Activated CD8-positive, alpha-beta memory T cell treated with anti-CD3 and anti-CD28 coated beads for 4 hours (primary cell): ENCODE data around the gene PTGS2.

Experiments
- DNase-seq, 2 donors: peaks; one replicate each; pipeline ENCODE4 v3.0.0-alpha.2; 2020; ENCODE audit warnings: low read depth in 2 of 2

The PTGS2 gene

DNA sequence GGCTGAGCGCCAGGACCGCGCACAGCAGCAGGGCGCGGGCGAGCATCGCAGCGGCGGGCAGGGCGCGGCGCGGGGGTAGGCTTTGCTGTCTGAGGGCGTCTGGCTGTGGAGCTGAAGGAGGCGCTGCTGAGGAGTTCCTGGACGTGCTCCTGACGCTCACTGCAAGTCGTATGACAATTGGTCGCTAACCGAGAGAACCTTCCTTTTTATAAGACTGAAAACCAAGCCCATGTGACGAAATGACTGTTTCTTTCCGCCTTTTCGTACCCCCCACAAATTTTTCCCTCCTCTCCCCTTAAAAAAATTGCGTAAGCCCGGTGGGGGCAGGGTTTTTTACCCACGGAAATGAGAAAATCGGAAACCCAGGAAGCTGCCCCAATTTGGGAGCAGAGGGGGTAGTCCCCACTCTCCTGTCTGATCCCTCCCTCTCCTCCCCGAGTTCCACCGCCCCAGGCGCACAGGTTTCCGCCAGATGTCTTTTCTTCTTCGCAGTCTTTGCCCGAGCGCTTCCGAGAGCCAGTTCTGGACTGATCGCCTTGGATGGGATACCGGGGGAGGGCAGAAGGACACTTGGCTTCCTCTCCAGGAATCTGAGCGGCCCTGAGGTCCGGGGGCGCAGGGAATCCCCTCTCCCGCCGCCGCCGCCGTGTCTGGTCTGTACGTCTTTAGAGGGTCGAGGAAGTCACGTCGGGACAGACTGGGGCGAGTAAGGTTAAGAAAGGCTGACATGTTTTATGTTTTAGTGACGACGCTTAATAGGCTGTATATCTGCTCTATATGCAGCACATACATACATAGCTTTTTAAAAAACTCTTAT lies at the start of gene PTGS2:
Gene PTGS2, minus strand, starts transcription at position 179 of the 817 bp plus-strand sequence. Its CDS starts 133 bp downstream, at position 46.
- peak in 1 of 2 donors; percentile 2 for DNase-seq

DNA sequence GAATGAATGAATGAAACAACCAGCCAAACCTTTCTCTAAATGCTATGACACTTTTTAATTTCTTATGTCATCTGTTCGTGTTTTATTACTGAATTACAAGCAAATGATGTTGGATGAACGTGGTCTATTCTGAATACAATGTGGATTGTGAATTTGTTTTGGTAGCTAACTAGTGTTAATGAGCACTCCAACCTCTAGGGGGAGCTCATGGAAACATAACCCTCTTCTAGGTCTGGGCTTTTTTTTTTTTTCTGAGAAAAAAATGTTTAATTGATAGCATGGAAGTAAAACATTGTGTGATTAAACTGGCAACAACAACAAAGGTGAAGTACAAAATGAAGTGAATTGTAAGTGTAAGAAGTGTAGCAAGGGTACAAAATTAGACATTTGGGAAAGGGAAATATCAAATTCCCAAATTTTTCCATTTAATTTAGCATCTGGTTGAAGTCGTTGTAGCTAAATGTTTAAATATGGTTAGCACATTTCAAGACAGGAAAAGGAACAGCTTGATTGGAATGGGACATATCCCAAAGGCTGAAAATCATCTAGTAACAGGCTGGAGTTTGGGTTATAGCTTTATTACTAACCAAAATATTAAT lies 42.6 kb upstream of the PTGS2 start:
- DNase-seq = no peak

DNA sequence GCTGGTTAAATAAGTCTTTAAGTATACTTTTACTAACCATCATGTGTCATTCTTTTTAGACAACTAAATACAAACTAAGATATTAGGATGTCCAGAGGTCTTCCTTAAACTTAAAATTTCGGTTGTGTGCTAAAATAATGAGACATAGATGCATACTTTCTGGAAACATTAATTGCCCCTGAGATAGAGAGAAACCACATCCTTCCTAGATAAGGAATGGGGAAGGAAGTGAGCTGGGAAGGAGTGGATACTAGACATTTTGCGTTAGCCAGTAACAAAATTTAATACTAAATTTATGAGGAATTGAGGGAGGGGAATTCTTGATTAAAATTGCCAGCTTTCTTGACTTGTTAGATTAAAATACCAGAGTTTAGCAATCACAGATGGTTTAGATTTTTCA lies 37.1 kb upstream of the PTGS2 start:
- no peak for DNase-seq

DNA sequence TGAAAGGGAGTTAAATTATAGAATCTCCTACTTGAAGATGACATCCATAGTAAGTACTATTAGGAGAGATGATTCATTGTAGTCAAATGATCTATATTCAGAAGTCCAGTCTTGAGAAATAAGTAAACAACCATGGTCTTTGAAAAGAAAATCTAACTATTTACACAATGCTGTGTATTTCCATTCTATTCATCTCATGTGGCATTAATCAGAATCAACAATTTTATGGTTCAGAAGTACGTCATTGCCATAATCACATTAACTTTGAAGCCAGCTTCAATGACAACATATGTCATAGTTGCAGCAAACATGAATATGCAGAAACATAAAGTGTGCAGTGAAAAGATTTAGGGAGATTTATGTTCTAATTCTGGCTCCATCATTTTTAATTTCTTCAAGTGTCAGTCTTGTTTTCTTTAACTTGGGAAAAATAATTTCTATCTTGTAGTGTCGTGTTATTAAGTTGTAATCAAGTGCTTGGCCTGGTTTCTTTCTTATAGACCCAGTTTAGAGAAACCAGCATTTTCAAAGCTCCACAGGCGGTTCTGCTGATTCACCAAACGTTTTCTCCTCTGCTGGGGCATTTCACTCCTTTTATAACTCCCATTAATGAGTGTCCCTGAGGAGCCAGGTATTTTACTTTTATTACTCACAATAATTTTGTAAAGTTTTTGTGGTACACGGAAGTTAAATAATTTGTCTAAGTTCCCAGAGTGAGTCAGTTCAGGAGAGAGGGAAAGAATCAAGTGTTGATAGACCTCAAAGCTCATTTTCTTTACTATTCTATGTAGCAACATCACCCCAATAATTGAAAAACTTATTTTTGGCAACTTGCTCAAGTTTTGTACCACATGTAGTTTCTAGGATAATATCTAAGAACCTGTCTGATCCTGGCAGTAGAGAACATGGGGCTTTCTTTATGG lies 35.9 kb upstream of the PTGS2 start:
- no peak for DNase-seq

DNA sequence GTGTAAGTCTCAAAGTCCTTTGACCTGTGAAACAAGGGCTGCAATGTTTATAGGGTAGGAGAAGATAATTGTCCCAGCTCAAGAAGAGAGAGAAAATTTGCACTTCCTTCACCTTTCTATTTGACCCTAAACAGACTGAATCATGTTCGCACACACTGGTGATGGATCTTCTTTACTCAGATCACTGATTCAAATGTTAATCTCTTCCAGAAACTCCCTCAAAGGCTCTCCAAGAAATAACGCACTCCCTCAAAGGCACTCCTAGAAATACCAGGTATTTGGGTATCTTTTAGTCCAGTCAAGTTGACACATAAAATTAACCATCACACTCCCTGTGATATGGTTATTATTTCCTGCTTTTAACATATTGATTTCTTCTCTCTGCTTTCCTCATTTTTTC lies 30.5 kb upstream of the PTGS2 start:
- DNase-seq = no peak

DNA sequence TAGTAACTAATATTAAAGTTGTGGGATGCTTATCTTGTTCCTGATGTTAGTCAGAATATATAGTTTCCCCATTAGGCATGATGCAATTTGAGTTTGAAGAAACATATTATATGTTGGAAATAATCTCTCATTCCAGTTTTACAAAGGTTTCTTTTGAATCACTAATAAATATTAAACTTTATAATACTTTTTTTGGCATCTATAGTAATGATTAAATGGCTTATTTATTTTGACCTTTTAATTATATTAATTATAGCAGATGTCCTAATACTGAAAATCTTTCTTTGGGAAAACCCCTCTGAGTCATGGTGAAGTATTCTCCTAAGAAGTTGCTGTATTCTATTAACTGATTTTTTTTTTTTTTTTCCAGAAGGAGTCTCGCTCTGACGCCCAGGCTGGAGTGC lies 28.5 kb upstream of the PTGS2 start:
- no peak for DNase-seq

DNA sequence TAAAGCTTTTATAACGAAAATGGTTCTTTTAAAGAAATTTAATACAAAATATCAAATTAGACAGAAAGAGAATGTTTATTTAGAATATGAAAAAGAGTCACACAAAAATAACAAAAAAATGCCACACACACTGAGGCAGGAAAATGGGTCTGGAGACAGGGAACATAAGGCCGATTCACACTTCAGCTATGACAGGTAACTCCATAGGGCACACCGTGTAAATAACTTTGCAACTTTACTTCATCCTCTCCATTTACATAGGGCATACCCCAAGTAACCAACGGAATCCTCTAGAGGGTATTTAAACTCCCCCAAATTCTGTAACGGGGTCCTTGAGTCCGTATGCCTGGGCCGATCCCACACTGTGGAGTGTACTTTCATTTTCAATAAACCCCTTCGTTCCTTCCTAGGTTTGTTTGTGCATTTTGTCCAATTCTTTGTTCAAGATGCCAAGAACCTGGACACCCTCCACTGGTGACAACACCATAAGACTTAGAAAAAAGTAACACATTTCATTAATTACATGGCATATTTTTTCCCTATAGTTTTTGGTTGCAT lies 23.1 kb upstream of the PTGS2 start:
- no peak for DNase-seq

DNA sequence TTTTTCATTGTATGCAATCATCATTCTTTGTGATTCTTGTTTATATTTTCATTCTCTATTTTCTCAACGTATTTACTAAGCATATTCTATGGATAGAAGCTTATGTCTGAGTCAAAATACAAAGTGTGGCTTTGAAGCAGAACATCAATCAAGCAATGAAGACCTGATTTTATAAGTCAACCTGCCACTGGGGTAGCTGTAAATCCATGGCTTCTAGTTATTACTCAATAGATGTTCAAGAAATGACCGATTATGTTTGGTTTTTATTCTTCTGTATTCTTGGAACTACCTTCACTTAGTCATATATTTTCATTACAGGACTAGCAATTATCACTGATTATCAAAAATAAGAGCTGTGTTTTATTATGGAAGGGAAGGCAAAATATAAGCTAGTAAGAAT lies 20.5 kb upstream of the PTGS2 start:
- DNase-seq = no peak

DNA sequence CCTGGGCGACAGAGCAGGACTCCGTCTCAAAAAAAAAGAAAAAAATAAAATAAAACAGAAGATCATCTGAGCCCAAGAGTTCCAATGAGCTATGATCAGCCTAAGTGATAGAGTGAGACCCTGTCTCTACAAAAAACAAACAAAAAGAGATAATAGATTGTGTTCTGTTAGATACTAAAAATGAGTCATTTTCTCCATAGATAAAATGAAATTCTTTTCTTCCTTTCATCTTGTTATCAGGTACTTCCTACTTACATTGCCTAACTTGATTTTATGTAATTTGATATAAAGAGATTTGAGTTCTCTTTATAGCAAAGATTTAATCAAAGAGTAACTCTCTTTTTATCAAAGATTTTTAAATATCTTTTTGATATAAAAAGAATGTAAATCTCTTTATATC lies 19.3 kb upstream of the PTGS2 start:
- no peak for DNase-seq

DNA sequence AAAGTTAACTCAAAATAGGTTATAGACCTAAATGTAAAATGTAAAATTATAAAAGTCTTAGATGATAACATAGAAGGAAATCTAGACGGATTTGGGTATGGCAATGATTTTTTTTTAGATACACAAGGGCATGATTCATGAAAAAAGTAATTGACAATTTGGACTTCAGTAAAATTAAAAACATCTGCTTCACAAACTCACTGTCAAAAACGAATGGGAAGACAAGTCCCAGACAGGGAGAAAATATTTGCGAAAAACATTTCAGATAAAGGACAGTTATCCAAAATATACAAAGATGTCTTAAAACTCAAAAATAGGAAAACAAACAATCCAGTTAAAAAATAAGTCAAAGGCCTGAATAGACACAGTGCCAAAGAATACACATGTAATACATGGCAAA lies 9.7 kb upstream of the PTGS2 start:
- DNase-seq = no peak

DNA sequence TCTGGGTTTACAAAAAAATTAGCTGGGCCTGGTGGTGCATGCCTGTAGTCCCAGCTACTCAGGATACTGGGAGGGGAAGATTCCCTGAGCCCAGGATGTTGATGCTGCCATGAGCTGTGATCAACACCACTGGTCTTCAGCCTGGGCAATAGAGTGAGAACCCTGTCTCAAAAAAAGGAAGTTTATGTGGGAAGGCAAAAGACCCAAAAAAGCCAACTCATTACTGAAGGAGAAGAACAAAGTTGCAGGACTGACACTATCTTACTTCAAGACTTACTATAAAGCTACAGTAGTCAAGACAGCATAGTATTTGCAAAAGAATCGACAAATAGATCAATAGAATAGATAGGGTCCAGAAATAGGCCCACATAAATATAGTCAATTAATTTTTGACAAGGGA lies 9.2 kb upstream of the PTGS2 start:
- DNase-seq = no peak

DNA sequence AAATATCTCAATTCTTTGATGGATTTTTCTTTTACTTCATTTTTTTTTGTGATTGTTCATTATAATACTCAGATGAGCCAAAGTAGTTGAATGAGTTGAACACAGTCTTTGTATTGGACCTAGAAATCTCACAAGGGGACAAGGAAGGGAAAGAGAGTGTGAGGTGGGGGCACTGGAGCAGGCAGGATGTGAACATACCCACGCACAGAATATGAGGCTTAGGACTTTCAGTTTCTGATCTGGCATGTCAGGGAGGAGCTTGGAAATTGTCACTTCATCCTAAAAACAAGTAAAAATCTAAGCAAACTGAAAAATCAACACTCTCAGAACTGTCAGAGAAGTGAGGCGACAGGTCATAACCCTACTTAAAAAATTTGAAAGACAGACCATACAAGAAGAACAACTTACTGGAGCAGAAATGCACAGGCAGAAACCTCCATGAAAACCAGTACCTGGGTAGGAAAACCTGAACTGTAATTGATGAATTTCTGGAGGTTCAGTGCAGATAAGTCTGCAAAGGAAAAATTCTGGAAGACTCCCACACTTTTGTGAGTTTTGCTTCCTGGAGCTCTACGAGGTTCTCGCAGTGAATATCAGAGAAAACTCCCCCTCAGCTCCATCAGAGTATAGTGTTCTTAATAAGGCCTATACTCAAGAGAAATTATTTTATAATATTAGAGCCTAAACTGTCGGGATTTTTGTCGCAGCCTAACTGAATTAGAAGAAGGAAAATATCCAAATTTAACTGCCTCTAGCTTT lies 3.6 kb upstream of the PTGS2 start:
- no peak for DNase-seq

DNA sequence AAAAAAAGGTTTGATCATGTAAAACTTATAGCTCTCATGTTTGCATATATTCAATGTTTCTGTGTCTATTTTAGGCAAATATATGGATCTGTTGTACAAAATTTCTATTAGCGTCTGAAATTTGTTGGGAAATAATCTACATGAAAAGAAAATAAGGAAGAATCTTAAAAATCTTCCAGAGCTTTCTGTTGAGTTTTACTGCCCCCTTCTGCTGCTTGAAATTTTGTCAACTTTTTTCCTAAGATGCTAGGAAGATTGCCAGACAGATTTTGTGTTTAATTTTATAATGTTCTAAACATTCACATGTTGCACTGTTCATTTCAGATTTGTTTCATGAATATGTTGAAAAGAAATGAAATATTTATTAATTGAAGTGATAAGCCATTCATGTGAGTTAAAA lies 2.5 kb upstream of the PTGS2 start:
- no peak for DNase-seq

DNA sequence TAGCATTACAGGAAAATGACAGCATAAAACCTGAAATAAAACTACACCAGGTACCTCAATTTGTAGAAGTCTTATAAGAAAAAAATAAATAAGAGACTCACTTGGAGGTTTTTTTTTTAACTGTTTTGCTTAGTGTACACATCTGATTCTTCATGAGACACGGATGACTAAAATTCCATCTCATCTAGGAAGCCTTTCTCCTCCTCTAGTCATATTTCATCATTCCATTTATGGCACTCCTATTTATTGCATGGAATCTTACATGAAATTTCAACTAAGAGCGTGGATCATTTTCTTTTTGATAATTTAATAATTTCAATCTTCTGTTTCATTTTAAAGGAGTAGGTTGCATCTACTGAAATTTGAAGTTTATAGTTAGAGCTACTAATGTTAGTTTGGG lies 1.6 kb upstream of the PTGS2 start:
- no peak for DNase-seq

DNA sequence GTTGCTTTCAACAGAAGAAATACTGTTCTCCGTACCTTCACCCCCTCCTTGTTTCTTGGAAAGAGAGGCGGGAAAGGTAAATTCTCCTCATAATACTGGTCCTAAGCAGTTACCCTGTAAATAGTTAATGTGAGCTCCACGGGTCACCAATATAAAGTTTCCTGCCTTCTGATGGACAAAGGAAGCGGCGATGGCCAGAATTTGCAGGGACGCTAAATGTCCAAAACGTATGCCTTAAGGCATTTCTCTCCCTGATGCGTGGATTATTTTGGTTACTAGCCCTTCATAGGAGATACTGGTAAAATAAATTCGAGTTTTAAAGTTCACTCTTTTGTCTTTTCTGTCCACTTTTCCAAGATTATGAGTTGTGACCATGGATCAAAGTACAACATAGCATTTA lies 898 bp upstream of the PTGS2 start:
- no peak for DNase-seq

DNA sequence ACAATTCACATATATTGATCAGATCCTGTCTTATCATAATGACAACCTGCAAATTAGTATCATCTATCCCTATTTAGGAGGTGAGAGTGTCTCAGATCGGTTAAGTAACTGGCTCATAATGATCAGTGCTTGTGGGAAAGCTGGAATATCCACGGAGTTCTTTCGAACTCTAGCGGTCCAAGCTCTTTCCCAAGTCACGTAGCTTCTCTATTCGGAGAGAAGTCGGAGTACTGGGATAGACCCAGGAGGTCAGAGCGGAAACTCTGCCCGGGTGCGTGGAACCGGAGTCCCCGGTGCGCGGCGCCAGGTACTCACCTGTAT lies 339 bp downstream of the PTGS2 start:
- DNase-seq = no peak

DNA sequence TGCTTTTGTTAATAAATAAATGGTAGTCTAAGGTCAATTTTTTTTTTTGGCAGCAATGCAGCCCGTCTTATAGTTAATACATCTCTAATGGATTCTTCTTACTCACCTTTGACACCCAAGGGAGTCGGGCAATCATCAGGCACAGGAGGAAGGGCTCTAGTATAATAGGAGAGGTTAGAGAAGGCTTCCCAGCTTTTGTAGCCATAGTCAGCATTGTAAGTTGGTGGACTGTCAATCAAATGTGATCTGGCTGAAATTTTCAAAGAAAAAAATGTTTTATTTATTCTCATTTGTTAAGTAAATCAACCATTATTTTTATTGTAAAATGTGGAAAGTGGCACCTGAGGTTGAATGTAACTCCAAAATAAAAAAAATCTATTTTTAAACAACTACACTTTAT lies 2.1 kb downstream of the PTGS2 start:
- no peak for DNase-seq

DNA sequence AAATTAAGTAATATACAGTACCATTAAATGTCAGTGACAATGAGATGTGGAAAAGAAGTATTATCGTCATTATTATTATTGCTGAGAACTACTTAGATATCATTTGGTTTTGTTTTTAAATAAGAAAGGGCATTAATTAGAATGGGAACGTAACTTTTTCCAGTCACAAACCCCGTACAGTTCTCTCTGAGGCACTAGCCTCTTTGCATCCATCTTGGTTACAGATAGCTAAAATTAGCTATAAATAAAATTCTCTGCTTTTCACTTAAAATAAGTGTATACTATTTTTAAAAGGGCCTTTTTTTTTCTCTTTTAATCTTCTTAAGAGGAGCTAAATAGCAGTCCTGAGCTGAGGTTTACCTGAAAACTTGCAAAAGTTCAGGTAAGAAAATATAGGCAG lies 7.6 kb downstream of the PTGS2 start:
- no peak for DNase-seq

DNA sequence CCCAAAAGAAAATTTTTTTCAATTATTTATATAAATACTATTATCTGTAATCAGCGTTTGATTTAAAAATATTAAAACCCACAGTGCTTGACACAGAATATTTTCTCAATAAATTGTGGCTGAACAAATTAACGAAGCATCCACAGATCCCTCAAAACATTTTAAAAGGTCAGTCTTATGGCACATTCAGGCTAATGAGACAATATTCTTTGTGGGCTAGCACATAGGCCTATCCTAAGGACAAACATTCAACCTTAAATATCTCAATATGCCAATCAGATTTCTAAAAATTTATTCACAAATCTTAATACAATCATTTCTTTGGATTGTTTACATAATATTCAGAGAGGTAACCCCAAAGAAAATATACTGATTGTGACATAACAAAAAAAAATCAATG lies 8.1 kb downstream of the PTGS2 start:
- no peak for DNase-seq

DNA sequence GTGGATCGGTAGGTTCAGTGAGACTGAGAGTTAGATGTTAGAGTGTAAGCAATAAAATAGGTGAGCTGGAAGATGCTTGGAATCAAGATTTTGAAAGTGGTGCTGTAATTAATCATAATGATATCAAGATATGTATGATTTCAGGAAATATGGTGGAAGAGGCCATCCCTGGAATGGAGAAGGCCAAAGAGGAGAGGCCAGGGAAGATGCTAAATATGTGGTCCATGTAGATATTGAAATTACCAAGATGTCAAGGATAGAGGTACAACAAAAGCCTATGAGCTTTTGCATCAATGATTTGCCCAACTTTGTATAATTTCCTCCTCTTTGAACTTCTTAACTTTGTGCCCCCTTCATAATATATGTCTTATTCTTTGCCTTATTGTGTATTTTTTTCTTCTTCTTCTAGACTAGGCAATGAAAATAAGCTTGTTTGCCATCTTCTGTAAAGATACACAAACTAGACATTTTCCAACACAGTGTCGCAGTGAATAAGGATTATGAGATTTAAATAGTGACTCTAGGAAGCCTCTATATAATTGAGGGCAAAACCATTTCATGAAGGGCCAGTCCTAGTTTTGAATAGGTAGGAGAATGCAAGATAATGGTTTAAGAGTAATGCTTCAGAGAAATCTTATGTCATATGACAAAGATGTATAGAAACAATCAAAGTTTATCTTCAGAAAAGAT lies 8.9 kb downstream of the PTGS2 start:
- no peak for DNase-seq
